OCI-LY1 (cell line): ENCODE results near the gene OPTC.

Experiments
- H2AFZ ChIP-seq: fragments of 200-600 bp; sonication (generic), shearing (Covaris generic); 2 replicates; pipeline ENCODE4 v1.6.0; 2014; ENCODE audit warnings: antibody characterized with exemption, mild to moderate bottlenecking, low read length
- H3F3A ChIP-seq: fragments of 200-600 bp; sonication (generic), shearing (Covaris generic); 2 replicates; pipeline ENCODE4 v1.6.0; 2014; ENCODE audit warnings: mild to moderate bottlenecking, antibody characterized with exemption, low read length, moderate library complexity; ENCODE audit not compliant: insufficient read depth
- H3K27ac ChIP-seq: fragments of 200-600 bp; sonication (generic); 2 replicates; pipeline ENCODE4 v1.5.1; 2014; ENCODE audit warnings: low read length, mixed run types, mild to moderate bottlenecking, low read depth; ENCODE audit not compliant: poor library complexity, severe bottlenecking
- H3K27me3 ChIP-seq: fragments of 200-600 bp; sonication (generic); 2 replicates; pipeline ENCODE4 v1.6.0; 2014; ENCODE audit warnings: antibody characterized with exemption, mild to moderate bottlenecking, low read length, moderate library complexity; ENCODE audit not compliant: insufficient read depth
- H3K36me3 ChIP-seq: fragments of 200-600 bp; sonication (generic); 2 replicates; pipeline ENCODE4 v1.6.1; 2014; ENCODE audit warnings: mild to moderate bottlenecking, antibody characterized with exemption, low read length, moderate library complexity, mixed read lengths; ENCODE audit not compliant: insufficient read depth
- H3K4me1 ChIP-seq: fragments of 200-600 bp; sonication (generic); 2 replicates; pipeline ENCODE4 v1.5.1; 2014; ENCODE audit warnings: mild to moderate bottlenecking, low read length, moderate library complexity; ENCODE audit not compliant: insufficient read depth, severe bottlenecking
- H3K4me2 ChIP-seq: fragments of 200-600 bp; sonication (generic), shearing (Covaris generic); 2 replicates; pipeline ENCODE4 v1.6.1; 2014; ENCODE audit warnings: low read length
- H3K4me3 ChIP-seq: fragments of 200-600 bp; sonication (generic); 2 replicates; pipeline ENCODE4 v1.5.1; 2014; ENCODE audit warnings: low read length, low read depth, mild to moderate bottlenecking, mixed read lengths; ENCODE audit not compliant: poor library complexity, severe bottlenecking
- H3K79me2 ChIP-seq: fragments of 200-600 bp; shearing (Covaris generic); 2 replicates; pipeline ENCODE4 v1.6.1; 2016; ENCODE audit warnings: mixed run types, low read length, mixed read lengths; ENCODE audit not compliant: insufficient read depth
- H3K9ac ChIP-seq: fragments of 200-600 bp; sonication (generic), shearing (Covaris generic); 2 replicates; pipeline ENCODE4 v1.6.1; 2014; ENCODE audit warnings: mild to moderate bottlenecking, low read length, mixed read lengths
- H3K9me2 ChIP-seq: fragments of 200-600 bp; sonication (generic), shearing (Covaris generic); 2 replicates; pipeline ENCODE4 v1.6.1; 2014; ENCODE audit warnings: low read depth, mild to moderate bottlenecking, low read length, mixed read lengths
- H3K9me3 ChIP-seq: fragments of 200-600 bp; shearing (Covaris generic); 2 replicates; pipeline ENCODE4 v1.6.1; 2014; ENCODE audit warnings: low read length, mixed read lengths
- H4K20me1 ChIP-seq: fragments of 200-600 bp; sonication (generic), shearing (Covaris generic); 2 replicates; pipeline ENCODE4 v1.6.0; 2016; ENCODE audit warnings: mild to moderate bottlenecking, low read length; ENCODE audit not compliant: insufficient read depth
- EZH2 ChIP-seq: fragments of 200-600 bp; sonication (generic), shearing (Covaris generic); IDR thresholded peaks from 2 replicates; pipeline ENCODE4 v1.8.0; 2017; ENCODE audit warnings: borderline replicate concordance, mixed run types, mild to moderate bottlenecking, antibody characterized with exemption, low read length, moderate library complexity, mixed read lengths
- TF ChIP-seq, protein P1 (sequence below): fragments of 200-600 bp; sonication (generic), shearing (Covaris generic); IDR thresholded peaks from 2 replicates; pipeline ENCODE4 v1.5.1; 2017; ENCODE audit warnings: mild to moderate bottlenecking, antibody characterized with exemption, low read length, moderate library complexity, mixed read lengths

The OPTC gene

DNA sequence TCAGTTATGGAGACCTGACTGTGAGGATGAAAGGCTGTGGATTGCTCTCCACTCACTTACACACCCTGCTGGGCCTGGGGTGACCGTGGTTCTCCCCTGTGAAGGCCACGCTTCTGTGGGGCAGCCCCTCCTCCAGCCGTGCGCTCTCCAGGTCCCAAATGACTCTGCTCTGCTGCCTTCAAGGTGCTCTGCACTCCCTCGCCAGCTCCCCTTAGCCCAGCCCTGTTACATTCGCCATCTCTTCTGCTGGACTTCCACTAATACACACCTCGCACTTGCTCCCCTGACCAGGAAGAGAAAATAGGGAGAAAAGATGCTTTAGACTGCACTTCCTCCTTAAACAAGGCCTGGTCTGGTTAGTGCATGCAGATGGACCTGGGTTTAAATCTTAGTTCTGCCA, 24.6 kb downstream of the OPTC start:
- Histone ChIP-seq H3K4me3 (no peak overlapping the region), H3K4me2 (no peak overlapping the region), H3K9ac (no peak overlapping the region)

DNA sequence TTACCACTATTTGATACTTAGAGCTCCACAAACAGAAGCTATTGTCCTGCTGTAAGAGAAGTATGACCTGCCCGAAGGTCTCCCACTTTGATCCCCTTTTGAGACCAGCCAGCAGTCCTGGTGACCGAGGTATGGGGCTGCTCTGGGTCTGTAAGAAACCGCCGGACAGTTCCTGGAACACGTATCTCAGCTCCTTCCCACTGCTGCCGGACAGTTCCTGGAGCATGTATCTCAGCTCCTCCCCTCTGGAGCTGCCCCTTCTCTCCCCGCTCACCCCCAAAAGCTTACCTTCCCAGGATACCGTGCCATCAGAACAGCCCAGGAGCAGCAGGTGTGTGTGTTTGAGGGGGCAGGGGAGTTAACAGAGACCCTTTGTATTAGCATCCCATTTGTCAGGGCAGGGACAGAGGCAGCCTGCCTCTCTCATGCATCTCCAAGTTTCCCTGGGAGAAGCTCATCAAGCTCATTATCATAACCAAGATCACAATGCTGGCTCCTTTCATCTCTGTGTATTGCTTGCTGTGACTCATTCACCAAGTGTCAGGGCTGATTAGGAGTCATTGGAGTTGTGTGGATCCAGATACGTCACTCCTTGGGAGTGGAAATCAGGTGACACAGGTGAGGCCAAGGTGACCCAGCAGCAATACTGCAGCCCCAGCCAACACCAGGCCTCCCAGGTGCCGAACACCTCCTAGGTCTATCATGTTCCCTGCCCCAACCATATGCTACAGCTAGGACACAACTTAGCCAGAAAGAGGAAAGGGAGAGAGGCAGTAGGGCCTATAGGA, 25.3 kb downstream of the OPTC start:
- Histone ChIP-seq H3K9me2 (no peaks in the 10 kb centered on the region), H3K4me3 (no peak overlapping the region), H3K9me3 (no peaks in the 10 kb centered on the region), H4K20me1 (no peaks in the 10 kb centered on the region), H3K36me3 (no peaks in the 10 kb centered on the region), H3K27ac (no peak overlapping the region), H3K27me3 (no peaks in the 10 kb centered on the region; the same call in 1 of the 2 replicates), H3K4me1 (no peaks in the 10 kb centered on the region), H3F3A (no peaks in the 10 kb centered on the region), H3K9ac (no peak overlapping the region), H3K79me2 (no peaks in the 10 kb centered on the region), H2AFZ (no peak overlapping the region), H3K4me2 (no peak overlapping the region)
- TF ChIP-seq, protein P1, sequence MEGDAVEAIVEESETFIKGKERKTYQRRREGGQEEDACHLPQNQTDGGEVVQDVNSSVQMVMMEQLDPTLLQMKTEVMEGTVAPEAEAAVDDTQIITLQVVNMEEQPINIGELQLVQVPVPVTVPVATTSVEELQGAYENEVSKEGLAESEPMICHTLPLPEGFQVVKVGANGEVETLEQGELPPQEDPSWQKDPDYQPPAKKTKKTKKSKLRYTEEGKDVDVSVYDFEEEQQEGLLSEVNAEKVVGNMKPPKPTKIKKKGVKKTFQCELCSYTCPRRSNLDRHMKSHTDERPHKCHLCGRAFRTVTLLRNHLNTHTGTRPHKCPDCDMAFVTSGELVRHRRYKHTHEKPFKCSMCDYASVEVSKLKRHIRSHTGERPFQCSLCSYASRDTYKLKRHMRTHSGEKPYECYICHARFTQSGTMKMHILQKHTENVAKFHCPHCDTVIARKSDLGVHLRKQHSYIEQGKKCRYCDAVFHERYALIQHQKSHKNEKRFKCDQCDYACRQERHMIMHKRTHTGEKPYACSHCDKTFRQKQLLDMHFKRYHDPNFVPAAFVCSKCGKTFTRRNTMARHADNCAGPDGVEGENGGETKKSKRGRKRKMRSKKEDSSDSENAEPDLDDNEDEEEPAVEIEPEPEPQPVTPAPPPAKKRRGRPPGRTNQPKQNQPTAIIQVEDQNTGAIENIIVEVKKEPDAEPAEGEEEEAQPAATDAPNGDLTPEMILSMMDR: no peak
- TF ChIP-seq EZH2: no peak

More for the DNA sequence above, 24.6 kb downstream of the OPTC start:
- no peak overlapping the region for H2AFZ ChIP-seq
- H3K9me3 ChIP-seq: no peaks in the 10 kb centered on the region
- no peaks in the 10 kb centered on the region for H3F3A ChIP-seq
- no peaks in the 10 kb centered on the region for H3K36me3 ChIP-seq
- H4K20me1 ChIP-seq: no peaks in the 10 kb centered on the region
- TF ChIP-seq, protein P1: no peak
- no peak for TF ChIP-seq EZH2
- H3K27me3 ChIP-seq: no peaks in the 10 kb centered on the region; the same call in 1 of the 2 replicates
- no peaks in the 10 kb centered on the region for H3K79me2 ChIP-seq
- no peak overlapping the region for H3K27ac ChIP-seq
- no peaks in the 10 kb centered on the region for H3K9me2 ChIP-seq
- no peaks in the 10 kb centered on the region for H3K4me1 ChIP-seq

DNA sequence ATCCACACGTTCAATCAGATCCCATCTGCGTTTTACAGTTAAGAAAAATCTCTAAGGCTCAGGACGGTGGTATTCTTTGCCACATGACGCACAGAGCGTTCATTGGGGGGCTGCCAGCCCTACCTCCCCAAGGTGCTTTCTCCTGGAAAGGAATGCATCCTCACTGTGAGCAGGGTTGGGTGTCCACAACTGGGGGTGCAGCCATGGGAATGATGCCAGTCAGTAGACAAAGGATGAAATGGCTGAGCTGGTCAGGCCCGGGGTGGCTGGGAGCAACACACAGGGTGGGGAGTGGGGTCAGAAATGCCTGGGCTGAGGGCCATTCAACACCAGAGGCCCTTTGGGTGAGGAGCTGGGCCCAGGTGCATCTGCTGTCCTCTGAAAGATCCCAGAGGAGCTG, 25.9 kb downstream of the OPTC start:
- Histone ChIP-seq H3F3A (no peaks in the 10 kb centered on the region), H3K9me3 (no peaks in the 10 kb centered on the region), H3K4me1 (no peaks in the 10 kb centered on the region), H4K20me1 (no peaks in the 10 kb centered on the region), H3K36me3 (no peaks in the 10 kb centered on the region), H3K4me3 (no peak overlapping the region), H3K4me2 (no peak overlapping the region), H2AFZ (no peak overlapping the region), H3K27ac (no peak overlapping the region), H3K9me2 (no peaks in the 10 kb centered on the region), H3K79me2 (no peaks in the 10 kb centered on the region), H3K9ac (no peak overlapping the region), H3K27me3 (no peaks in the 10 kb centered on the region; the same call in 1 of the 2 replicates)
- no peak for TF ChIP-seq EZH2
- TF ChIP-seq, protein P1: no peak
